ENCODE measurements around the gene DNAJC30. TPM values are rescaled to one million over a fixed set of nuclear protein-coding genes. Genes with fewer than 3 reads are reported as not detected.
A peak's percentile ranks its signal among the peaks of the same experiment; 100 is the strongest.
"Not testable (repeated sequence)": the region's sequence is repeated elsewhere in the genome, so short reads cannot be mapped to it uniquely, and the experiment has no call there.

Gene DNAJC30
- total RNA-seq, 1 experiment from 2014 or later, result 2.9 TPM

- H3K27ac ChIP-seq (ENCODE audit: low read length), result peak overlapping the region; percentile 100
- peak overlapping the region; percentile 95 for H3K4me3 ChIP-seq (ENCODE audit: low read length)
- peaks cover 37% of the 10 kb centered on the region for H4K20me1 ChIP-seq (ENCODE audit: low read length)
- TF ChIP-seq EZH2phosphoT487 (IDR thresholded peaks at IDR 0.05; ENCODE audit: borderline replicate concordance, low read length) (no peak), EZH2 (IDR thresholded peaks at IDR 0.05; ENCODE audit: low read length, unreplicated experiment) (no peak), CTCF (conservative IDR thresholded peaks at IDR 0.05; ENCODE audit: low read depth, low read length) (no peak)
- peaks cover 11% of the 10 kb centered on the region for H3F3A ChIP-seq (ENCODE audit: low read length, unreplicated experiment)
- BruUV-seq (replicated peaks), result TSS peak; percentile 41
- DNase-seq (no peak), ATAC-seq (no peak)
- peaks cover 82% of the 10 kb centered on the region for H3K79me2 ChIP-seq (ENCODE audit: low read length)
- intact Hi-C loops (cut with micrococcal nuclease), result loop anchor here (5.0 kb wide), 1 partner anchor 49 kb away; the partner anchor contains the start of gene VPS37D
- H3K4me2 ChIP-seq (ENCODE audit: low read length), result peak overlapping the region; percentile 99
- H3K9ac ChIP-seq (ENCODE audit: low read length), result peak overlapping the region; percentile 100
- ChIA-PET CTCF (no interaction called here), POLR2A (ENCODE audit: unreplicated experiment) (interaction anchor here (0.6 to 4.9 kb wide), 4 partner anchors 10 to 596 kb away, joined by 3 to 90 read pairs (median 4); no protein-coding TSS in a partner anchor)
- H2AFZ ChIP-seq (ENCODE audit: low read length), result no peak overlapping the region
- peaks cover 58% of the 10 kb centered on the region for H3K4me1 ChIP-seq (ENCODE audit: insufficient read depth, low read length)
- peaks cover 39% of the 10 kb centered on the region for H3K36me3 ChIP-seq (ENCODE audit: low read depth, low read length)
- H3K9me3 ChIP-seq (ENCODE audit: low read length), result no peaks in the 10 kb centered on the region
- no peaks in the 10 kb centered on the region for H3K9me2 ChIP-seq (replicated peaks; ENCODE audit: low read length)
- H3K27me3 ChIP-seq (ENCODE audit: low read length), result no peaks in the 10 kb centered on the region
Measured at GRCh38 chr7:73716318-73716890, 33.2 kb upstream of the DNAJC30 start.

- DNase-seq, result peak; percentile 98
Measured at GRCh38 chr7:73715648-73716317, 32.5 kb upstream of the DNAJC30 start.

GRCh38 chr7:73713319-73713718 lies 30.1 kb upstream of the DNAJC30 start:
- H3K9me2 ChIP-seq (replicated peaks; ENCODE audit: low read length); H2AFZ ChIP-seq (ENCODE audit: low read length); ATAC-seq; POLR2A ChIA-PET (ENCODE audit: unreplicated experiment); H3K27me3 ChIP-seq (ENCODE audit: low read length); H3K4me2 ChIP-seq (ENCODE audit: low read length); H3K9me3 ChIP-seq (ENCODE audit: low read length); DNase-seq; intact Hi-C loops (cut with micrococcal nuclease); H3K4me3 ChIP-seq (ENCODE audit: low read length); H3K9ac ChIP-seq (ENCODE audit: low read length); BruUV-seq (replicated peaks): not testable (repeated sequence)
- CTCF ChIA-PET, result interaction anchor here (0.6 kb wide), 1 partner anchor 97 kb away, joined by 4 read pairs; no protein-coding TSS in a partner anchor
- peaks cover 47% of the 10 kb centered on the region for H3K36me3 ChIP-seq (ENCODE audit: low read depth, low read length)
- H3K4me1 ChIP-seq (ENCODE audit: insufficient read depth, low read length), result peaks cover 54% of the 10 kb centered on the region
- H3F3A ChIP-seq (ENCODE audit: low read length, unreplicated experiment), result peaks cover 11% of the 10 kb centered on the region
- H3K79me2 ChIP-seq (ENCODE audit: low read length), result peaks cover 97% of the 10 kb centered on the region
- peak overlapping the region; percentile 100; the same call in 1 of the 2 replicates for H3K27ac ChIP-seq (ENCODE audit: low read length)
- H4K20me1 ChIP-seq (ENCODE audit: low read length), result peaks cover 46% of the 10 kb centered on the region

More at GRCh38 chr7:73715648-73716317, 32.5 kb upstream of the DNAJC30 start:
- H3K9me3 ChIP-seq (ENCODE audit: low read length), result no peaks in the 10 kb centered on the region
- intact Hi-C loops (cut with micrococcal nuclease), result loop anchor here (1.0 to 5.0 kb wide), 2 partner anchors 8 to 48 kb away; partner anchors contain the start of gene VPS37D
- peak; percentile 74 for ATAC-seq
- POLR2A ChIA-PET (ENCODE audit: unreplicated experiment), result interaction anchor here (0.6 to 4.9 kb wide), 4 partner anchors 10 to 597 kb away, joined by 3 to 90 read pairs (median 4); no protein-coding TSS in a partner anchor
- peaks cover 43% of the 10 kb centered on the region for H4K20me1 ChIP-seq (ENCODE audit: low read length)
- no peak overlapping the region for H2AFZ ChIP-seq (ENCODE audit: low read length)
- TF ChIP-seq CTCF (conservative IDR thresholded peaks at IDR 0.05; ENCODE audit: low read depth, low read length) (no peak), EZH2 (IDR thresholded peaks at IDR 0.05; ENCODE audit: low read length, unreplicated experiment) (no peak), EZH2phosphoT487 (IDR thresholded peaks at IDR 0.05; ENCODE audit: borderline replicate concordance, low read length) (no peak)
- H3K9me2 ChIP-seq (replicated peaks; ENCODE audit: low read length), result no peaks in the 10 kb centered on the region
- peaks cover 39% of the 10 kb centered on the region for H3K36me3 ChIP-seq (ENCODE audit: low read depth, low read length)
- H3K27me3 ChIP-seq (ENCODE audit: low read length), result no peaks in the 10 kb centered on the region
- H3K4me3 ChIP-seq (ENCODE audit: low read length), result peak overlapping the region; percentile 95
- H3F3A ChIP-seq (ENCODE audit: low read length, unreplicated experiment), result peaks cover 11% of the 10 kb centered on the region
- CTCF ChIA-PET, result no interaction called here
- H3K4me1 ChIP-seq (ENCODE audit: insufficient read depth, low read length), result peaks cover 53% of the 10 kb centered on the region
- peak overlapping the region; percentile 100 for H3K27ac ChIP-seq (ENCODE audit: low read length)
- no TSS peak for BruUV-seq (replicated peaks)
- H3K9ac ChIP-seq (ENCODE audit: low read length), result peak overlapping the region; percentile 100
- H3K79me2 ChIP-seq (ENCODE audit: low read length), result peaks cover 88% of the 10 kb centered on the region
- H3K4me2 ChIP-seq (ENCODE audit: low read length), result peak overlapping the region; percentile 99

Measured in PC-3 (cell line).